ENCODE measurements around the gene ITCH.
"Not testable (repeated sequence)": the region's sequence is repeated elsewhere in the genome, so short reads cannot be mapped to it uniquely, and the experiment has no call there.

DNA sequence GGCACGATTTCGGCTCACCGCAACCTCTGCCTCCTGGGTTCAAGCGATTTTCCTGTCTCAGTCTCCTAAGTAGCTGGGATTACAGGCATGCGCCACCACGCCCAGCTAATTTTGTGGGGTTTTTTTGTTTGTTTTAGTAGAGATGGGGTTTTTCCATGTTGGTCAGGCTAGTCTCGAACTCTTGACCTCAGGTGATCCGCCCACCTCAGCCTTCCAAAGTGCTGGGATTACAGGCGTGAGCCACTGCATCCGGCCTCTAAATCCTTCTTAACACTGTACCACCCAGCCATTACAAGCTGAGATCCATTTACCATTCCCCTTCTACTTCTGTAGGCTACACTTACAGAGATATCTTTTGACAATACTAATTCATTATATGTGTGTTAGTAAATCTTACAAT is 51.5 kb downstream of the ITCH start:
- TF ChIP-seq FOXM1 (IDR thresholded peaks at IDR 0.05; ENCODE audit: borderline replicate concordance); SUZ12 (IDR thresholded peaks at IDR 0.05); SP1 (IDR thresholded peaks at IDR 0.05); HDGF (IDR thresholded peaks at IDR 0.05; ENCODE audit: borderline replicate concordance); ARNT (IDR thresholded peaks at IDR 0.05); NFRKB (IDR thresholded peaks at IDR 0.05); BHLHE40 (IDR thresholded peaks at IDR 0.05; ENCODE audit: borderline replicate concordance); TARDBP (IDR thresholded peaks at IDR 0.05); FOXA1 (IDR thresholded peaks at IDR 0.05); FOXK2 (IDR thresholded peaks at IDR 0.05); PKNOX1 (IDR thresholded peaks at IDR 0.05); ZNF384 (IDR thresholded peaks at IDR 0.05); ELF4 (IDR thresholded peaks at IDR 0.05); CTBP1 (IDR thresholded peaks at IDR 0.05; ENCODE audit: borderline replicate concordance): not testable (repeated sequence)
